ENCODE data around the gene ITCH.
"Not testable (repeated sequence)": the region's sequence is repeated elsewhere in the genome, so short reads cannot be mapped to it uniquely, and the experiment has no call there.

GRCh38 chr20:34400776-34401175 lies 37.7 kb downstream of the ITCH start:
- TF ChIP-seq POLR2AphosphoS5 (IDR thresholded peaks at IDR 0.05; ENCODE audit: control insufficient read depth, insufficient read depth, low read depth, low read length); UBTF (IDR thresholded peaks at IDR 0.05; ENCODE audit: borderline replicate concordance in 1 of 2, low read depth in 2 of 2, low read length in 2 of 2); EGR1 (conservative IDR thresholded peaks at IDR 0.05); KDM4B (IDR thresholded peaks at IDR 0.05; ENCODE audit: borderline replicate concordance in 2 of 2, low read depth in 1 of 2); PHB (CRISPR knock-in tag; IDR thresholded peaks at IDR 0.05); POLR2A (conservative IDR thresholded peaks at IDR 0.05): not testable (repeated sequence)
